Measurements from ENCODE around the gene TXNDC16.

DNA sequence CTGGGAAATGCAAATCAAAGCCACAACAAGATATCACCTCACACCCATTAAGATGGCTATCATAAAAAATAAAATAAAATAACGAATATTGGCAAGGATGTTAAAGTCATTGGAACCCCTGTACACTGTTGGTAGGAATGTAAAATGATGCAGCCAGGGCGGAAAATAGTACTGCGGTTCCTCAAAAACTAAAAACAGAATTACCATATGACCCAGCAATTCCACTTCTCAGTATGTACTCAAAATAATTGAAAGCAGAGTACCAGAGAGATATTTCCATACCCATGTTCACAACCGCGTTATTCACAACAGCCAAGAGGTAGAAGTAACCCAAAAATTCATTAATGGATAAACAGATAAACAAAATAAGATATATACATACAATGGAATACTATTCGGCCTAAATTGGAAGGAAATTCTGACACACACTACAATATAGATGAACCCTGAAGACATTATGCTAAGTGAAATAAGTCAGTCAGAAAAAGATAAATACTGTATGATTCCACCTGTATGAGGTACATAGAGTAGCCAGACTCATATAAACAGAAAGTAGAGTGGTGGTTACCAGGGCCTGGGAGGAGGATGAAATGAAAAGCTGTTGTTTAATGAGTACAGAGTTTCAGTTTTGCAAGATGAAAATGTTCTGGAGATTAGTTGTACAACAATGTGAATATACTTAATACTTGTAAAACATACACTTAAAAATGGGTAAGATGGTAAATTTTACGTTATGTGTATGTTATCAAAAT is 84.6 kb downstream of the TXNDC16 start:
- TF ChIP-seq, protein P1, sequence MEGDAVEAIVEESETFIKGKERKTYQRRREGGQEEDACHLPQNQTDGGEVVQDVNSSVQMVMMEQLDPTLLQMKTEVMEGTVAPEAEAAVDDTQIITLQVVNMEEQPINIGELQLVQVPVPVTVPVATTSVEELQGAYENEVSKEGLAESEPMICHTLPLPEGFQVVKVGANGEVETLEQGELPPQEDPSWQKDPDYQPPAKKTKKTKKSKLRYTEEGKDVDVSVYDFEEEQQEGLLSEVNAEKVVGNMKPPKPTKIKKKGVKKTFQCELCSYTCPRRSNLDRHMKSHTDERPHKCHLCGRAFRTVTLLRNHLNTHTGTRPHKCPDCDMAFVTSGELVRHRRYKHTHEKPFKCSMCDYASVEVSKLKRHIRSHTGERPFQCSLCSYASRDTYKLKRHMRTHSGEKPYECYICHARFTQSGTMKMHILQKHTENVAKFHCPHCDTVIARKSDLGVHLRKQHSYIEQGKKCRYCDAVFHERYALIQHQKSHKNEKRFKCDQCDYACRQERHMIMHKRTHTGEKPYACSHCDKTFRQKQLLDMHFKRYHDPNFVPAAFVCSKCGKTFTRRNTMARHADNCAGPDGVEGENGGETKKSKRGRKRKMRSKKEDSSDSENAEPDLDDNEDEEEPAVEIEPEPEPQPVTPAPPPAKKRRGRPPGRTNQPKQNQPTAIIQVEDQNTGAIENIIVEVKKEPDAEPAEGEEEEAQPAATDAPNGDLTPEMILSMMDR (tag by site-specific recombination; IDR thresholded peaks at IDR 0.05), result no peak
- TF ChIP-seq ZNF274 (IDR thresholded peaks at IDR 0.05; ENCODE audit: low read length) (no peak), ZNF274 (tag by site-specific recombination; IDR thresholded peaks at IDR 0.05; ENCODE audit: borderline replicate concordance) (no peak)

Data from HEK293 (cell line).